Regular cardiac myocyte (primary cell): ENCODE measurements around the gene TBC1D3H. TPM values are rescaled to one million over a fixed set of nuclear protein-coding genes. Genes with fewer than 3 reads are reported as not detected.

Source experiments
- total RNA-seq: library from RNA; depleted of rRNA; stranded (reverse); fragments of >200 nt; gene quantifications from 2 replicates; pipeline ENCODE4 v1.2.3, GENCODE V29; 2014

The TBC1D3H gene
- not detected in 2 replicates for total RNA-seq

GRCh38 chr17:36388385-36389245 is at the start of gene TBC1D3H:
TBC1D3H (minus strand) TSS chr17:36388435; CDS start chr17:36386895, 1,540 bp downstream.

Other genes starting within 250 kb of the TBC1D3H start
- 0.56 TPM in 1 of 2 replicates, not detected in the other for gene TBC1D3B, start 211.8 kb downstream of the TBC1D3H start, total RNA-seq
- not detected in 2 replicates for gene CCL3L1, start 191.7 kb downstream of the TBC1D3H start, total RNA-seq
- 0.56 TPM in 1 of 2 replicates, not detected in the other for gene CCL4L2, start 177.4 kb downstream of the TBC1D3H start, total RNA-seq
- gene TBC1D3I, start 123.9 kb downstream of the TBC1D3H start, total RNA-seq, result under 0.01 TPM in 1 of 2 replicates, not detected in the other
- gene TBC1D3G, start 64.6 kb downstream of the TBC1D3H start, total RNA-seq, result not detected in 2 replicates
- 17.4 and 20.9 TPM in 2 replicates for gene ZNHIT3, start 98.2 kb upstream of the TBC1D3H start, total RNA-seq
- 38.6 and 64.4 TPM in 2 replicates for gene MYO19, start 146.4 kb upstream of the TBC1D3H start, total RNA-seq
- gene PIGW, start 146.6 kb upstream of the TBC1D3H start, total RNA-seq, result 3.7 and 12.3 TPM in 2 replicates
- gene GGNBP2, start 156.5 kb upstream of the TBC1D3H start, total RNA-seq, result 46.2 and 48.3 TPM in 2 replicates
- 4.2 and 9.2 TPM in 2 replicates for gene DHRS11, start 203.4 kb upstream of the TBC1D3H start, total RNA-seq
- 6.5 and 7.9 TPM in 2 replicates for gene MRM1, start 213.1 kb upstream of the TBC1D3H start, total RNA-seq